ENCODE results near the gene ACER3.

Gene ACER3

GRCh38 chr11:76880956-76881355 is 20.2 kb downstream of the ACER3 start:
- no peak for TF ChIP-seq REST (IDR thresholded peaks at IDR 0.05; ENCODE audit: insufficient replicate concordance, low read depth)
- no peak overlapping the region for H3K27ac ChIP-seq (replicated peaks)
- no peak for DNase-seq (ENCODE audit: low read depth in 1 of 2, low spot score in 1 of 2)
- no peaks in the 10 kb centered on the region for H3K27me3 ChIP-seq (ENCODE audit: insufficient read depth, poor library complexity, severe bottlenecking)
- no peak overlapping the region for H3K4me3 ChIP-seq (replicated peaks; ENCODE audit: insufficient read depth, low read length)

- TF ChIP-seq CTCF (IDR thresholded peaks at IDR 0.05; ENCODE audit: insufficient read depth, low read length) (no peak), SPI1 (IDR thresholded peaks at IDR 0.05; ENCODE audit: borderline replicate concordance, low read depth) (no peak), REST (IDR thresholded peaks at IDR 0.05; ENCODE audit: insufficient replicate concordance, low read depth) (no peak), GABPA (IDR thresholded peaks at IDR 0.05; ENCODE audit: low read depth) (no peak), POLR2AphosphoS5 (IDR thresholded peaks at IDR 0.05; ENCODE audit: low read depth) (no peak)
- Histone ChIP-seq H3K27ac (replicated peaks) (no peak overlapping the region), H3K4me3 (replicated peaks; ENCODE audit: insufficient read depth, low read length) (no peak overlapping the region), H3K27me3 (ENCODE audit: insufficient read depth, poor library complexity, severe bottlenecking) (no peaks in the 10 kb centered on the region)
- DNase-seq (ENCODE audit: low read depth in 1 of 2, low spot score in 1 of 2), result no peak
These were observed 24.8 kb downstream of the ACER3 start for GRCh38 chr11:76885390-76886097.

- H3K27ac ChIP-seq (replicated peaks), result no peak overlapping the region
- no peak for TF ChIP-seq REST (IDR thresholded peaks at IDR 0.05; ENCODE audit: insufficient replicate concordance, low read depth)
- TF ChIP-seq POLR2AphosphoS5 (IDR thresholded peaks at IDR 0.05; ENCODE audit: low read depth), result no peak
- TF ChIP-seq SPI1 (IDR thresholded peaks at IDR 0.05; ENCODE audit: borderline replicate concordance, low read depth), result no peak
- no peak for TF ChIP-seq CTCF (IDR thresholded peaks at IDR 0.05; ENCODE audit: insufficient read depth, low read length)
- TF ChIP-seq GABPA (IDR thresholded peaks at IDR 0.05; ENCODE audit: low read depth), result no peak
- DNase-seq (ENCODE audit: low read depth in 1 of 2, low spot score in 1 of 2), result no peak
- H3K27me3 ChIP-seq (ENCODE audit: insufficient read depth, poor library complexity, severe bottlenecking), result no peaks in the 10 kb centered on the region
- no peak overlapping the region for H3K4me3 ChIP-seq (replicated peaks; ENCODE audit: insufficient read depth, low read length)
These were observed 28.3 kb downstream of the ACER3 start for GRCh38 chr11:76888989-76889388.

All from HL-60 (cell line).